Measurements from ENCODE around the gene FAM117A.

DNA sequence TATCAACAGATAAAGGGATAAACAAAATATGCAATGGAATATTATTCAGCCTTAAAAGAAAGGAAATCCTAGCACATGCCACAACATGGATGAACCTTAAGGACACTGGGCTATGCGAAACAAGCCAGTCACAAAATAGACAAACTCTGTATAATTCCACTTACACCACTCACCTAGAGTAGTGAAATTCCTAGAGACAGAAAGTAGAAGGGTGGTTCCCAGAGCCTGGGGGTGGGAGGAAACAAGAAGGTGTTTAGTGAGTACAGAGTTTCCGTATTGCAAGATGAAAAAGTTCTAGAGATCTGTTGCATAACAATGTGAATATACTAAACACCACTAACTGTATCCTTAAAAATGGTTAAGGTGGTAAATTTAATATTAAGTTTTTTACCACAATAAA is 96.1 kb downstream of the FAM117A start:
- TF ChIP-seq, protein P1, sequence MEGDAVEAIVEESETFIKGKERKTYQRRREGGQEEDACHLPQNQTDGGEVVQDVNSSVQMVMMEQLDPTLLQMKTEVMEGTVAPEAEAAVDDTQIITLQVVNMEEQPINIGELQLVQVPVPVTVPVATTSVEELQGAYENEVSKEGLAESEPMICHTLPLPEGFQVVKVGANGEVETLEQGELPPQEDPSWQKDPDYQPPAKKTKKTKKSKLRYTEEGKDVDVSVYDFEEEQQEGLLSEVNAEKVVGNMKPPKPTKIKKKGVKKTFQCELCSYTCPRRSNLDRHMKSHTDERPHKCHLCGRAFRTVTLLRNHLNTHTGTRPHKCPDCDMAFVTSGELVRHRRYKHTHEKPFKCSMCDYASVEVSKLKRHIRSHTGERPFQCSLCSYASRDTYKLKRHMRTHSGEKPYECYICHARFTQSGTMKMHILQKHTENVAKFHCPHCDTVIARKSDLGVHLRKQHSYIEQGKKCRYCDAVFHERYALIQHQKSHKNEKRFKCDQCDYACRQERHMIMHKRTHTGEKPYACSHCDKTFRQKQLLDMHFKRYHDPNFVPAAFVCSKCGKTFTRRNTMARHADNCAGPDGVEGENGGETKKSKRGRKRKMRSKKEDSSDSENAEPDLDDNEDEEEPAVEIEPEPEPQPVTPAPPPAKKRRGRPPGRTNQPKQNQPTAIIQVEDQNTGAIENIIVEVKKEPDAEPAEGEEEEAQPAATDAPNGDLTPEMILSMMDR (IDR thresholded peaks at IDR 0.05), result no peak
- TF ChIP-seq POLR2AphosphoS5 (IDR thresholded peaks at IDR 0.05), result no peak
